Ishikawa (cell line): ENCODE results near the gene NUDT9.

Experiments
- CEBPB ChIP-seq: IDR thresholded peaks from 2 replicates; pipeline ENCODE4 v1.6.1; 2012
- EGR1 ChIP-seq: IDR thresholded peaks from 2 replicates; pipeline ENCODE4 v1.6.1; 2012
- EP300 ChIP-seq: IDR thresholded peaks from 2 replicates; pipeline ENCODE4 v1.6.1; 2012; ENCODE audit warnings: borderline replicate concordance
- FOXM1 ChIP-seq: IDR thresholded peaks from 2 replicates; pipeline ENCODE4 v1.6.1; 2012; ENCODE audit warnings: low read depth, borderline replicate concordance
- NFIC ChIP-seq: IDR thresholded peaks from 2 replicates; pipeline ENCODE4 v1.6.1; 2012
- RAD21 ChIP-seq: IDR thresholded peaks from 2 replicates; pipeline ENCODE4 v1.6.1; 2012; ENCODE audit warnings: low read depth
- TAF1 ChIP-seq: IDR thresholded peaks from 2 replicates; pipeline ENCODE4 v1.6.1; 2012; ENCODE audit warnings: low read depth, mild to moderate bottlenecking
- TCF12 ChIP-seq: IDR thresholded peaks from 2 replicates; pipeline ENCODE4 v1.6.1; 2012; ENCODE audit warnings: low read depth
- TEAD4 ChIP-seq: IDR thresholded peaks from 2 replicates; pipeline ENCODE4 v1.6.1; 2012
- YY1 ChIP-seq: IDR thresholded peaks from 2 replicates; pipeline ENCODE4 v1.6.1; 2012; ENCODE audit warnings: low read depth
- ZBTB7A ChIP-seq: IDR thresholded peaks from 2 replicates; pipeline ENCODE4 v1.6.1; 2012; ENCODE audit warnings: low read depth
- TF ChIP-seq, protein P1 (sequence below): IDR thresholded peaks from 2 replicates; pipeline ENCODE4 v1.6.1; 2012
- TF ChIP-seq, protein P2 (sequence below): IDR thresholded peaks from 2 replicates; pipeline ENCODE4 v1.6.1; 2012; ENCODE audit warnings: low read depth, mild to moderate bottlenecking
- TF ChIP-seq, protein P3 (sequence below): IDR thresholded peaks from 2 replicates; pipeline ENCODE4 v1.6.1; 2012

DNA sequence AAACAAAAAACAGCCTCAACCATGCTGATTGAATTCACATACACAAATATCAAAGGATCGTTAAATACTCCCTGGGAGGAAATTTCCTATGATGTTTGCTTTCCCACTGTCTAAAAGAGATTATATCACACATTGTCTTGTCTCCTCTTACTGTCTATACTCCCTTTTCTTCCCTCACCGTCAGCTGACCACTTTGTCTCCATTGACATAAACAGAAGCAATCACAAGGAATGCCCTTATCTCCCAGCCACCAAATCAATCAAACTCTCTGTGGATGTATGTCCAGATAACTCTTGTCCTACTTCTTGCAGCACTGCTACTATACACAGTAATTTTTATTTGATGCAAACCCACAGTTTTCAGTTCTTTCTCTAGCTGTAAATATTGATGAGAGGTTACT, 12.2 kb upstream of the NUDT9 start:
- TF ChIP-seq, protein P1, sequence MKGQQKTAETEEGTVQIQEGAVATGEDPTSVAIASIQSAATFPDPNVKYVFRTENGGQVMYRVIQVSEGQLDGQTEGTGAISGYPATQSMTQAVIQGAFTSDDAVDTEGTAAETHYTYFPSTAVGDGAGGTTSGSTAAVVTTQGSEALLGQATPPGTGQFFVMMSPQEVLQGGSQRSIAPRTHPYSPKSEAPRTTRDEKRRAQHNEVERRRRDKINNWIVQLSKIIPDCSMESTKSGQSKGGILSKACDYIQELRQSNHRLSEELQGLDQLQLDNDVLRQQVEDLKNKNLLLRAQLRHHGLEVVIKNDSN = no peak
- TF ChIP-seq, protein P2, sequence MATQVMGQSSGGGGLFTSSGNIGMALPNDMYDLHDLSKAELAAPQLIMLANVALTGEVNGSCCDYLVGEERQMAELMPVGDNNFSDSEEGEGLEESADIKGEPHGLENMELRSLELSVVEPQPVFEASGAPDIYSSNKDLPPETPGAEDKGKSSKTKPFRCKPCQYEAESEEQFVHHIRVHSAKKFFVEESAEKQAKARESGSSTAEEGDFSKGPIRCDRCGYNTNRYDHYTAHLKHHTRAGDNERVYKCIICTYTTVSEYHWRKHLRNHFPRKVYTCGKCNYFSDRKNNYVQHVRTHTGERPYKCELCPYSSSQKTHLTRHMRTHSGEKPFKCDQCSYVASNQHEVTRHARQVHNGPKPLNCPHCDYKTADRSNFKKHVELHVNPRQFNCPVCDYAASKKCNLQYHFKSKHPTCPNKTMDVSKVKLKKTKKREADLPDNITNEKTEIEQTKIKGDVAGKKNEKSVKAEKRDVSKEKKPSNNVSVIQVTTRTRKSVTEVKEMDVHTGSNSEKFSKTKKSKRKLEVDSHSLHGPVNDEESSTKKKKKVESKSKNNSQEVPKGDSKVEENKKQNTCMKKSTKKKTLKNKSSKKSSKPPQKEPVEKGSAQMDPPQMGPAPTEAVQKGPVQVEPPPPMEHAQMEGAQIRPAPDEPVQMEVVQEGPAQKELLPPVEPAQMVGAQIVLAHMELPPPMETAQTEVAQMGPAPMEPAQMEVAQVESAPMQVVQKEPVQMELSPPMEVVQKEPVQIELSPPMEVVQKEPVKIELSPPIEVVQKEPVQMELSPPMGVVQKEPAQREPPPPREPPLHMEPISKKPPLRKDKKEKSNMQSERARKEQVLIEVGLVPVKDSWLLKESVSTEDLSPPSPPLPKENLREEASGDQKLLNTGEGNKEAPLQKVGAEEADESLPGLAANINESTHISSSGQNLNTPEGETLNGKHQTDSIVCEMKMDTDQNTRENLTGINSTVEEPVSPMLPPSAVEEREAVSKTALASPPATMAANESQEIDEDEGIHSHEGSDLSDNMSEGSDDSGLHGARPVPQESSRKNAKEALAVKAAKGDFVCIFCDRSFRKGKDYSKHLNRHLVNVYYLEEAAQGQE = no peak
- no peak for TF ChIP-seq RAD21
- no peak for TF ChIP-seq CEBPB
- no peak for TF ChIP-seq NFIC
- TF ChIP-seq EP300 = no peak
- TF ChIP-seq TCF12 = no peak
- TF ChIP-seq, protein P3, sequence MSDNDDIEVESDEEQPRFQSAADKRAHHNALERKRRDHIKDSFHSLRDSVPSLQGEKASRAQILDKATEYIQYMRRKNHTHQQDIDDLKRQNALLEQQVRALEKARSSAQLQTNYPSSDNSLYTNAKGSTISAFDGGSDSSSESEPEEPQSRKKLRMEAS = no peak
- no peak for TF ChIP-seq TAF1
- no peak for TF ChIP-seq EGR1
- no peak for TF ChIP-seq FOXM1
- TF ChIP-seq TEAD4 = no peak
- no peak for TF ChIP-seq ZBTB7A
- no peak for TF ChIP-seq YY1
